ENCODE results near the gene IDH1.

IDH1 gene

GRCh38 chr2:208254871-208255556, at the start of gene IDH1:
Gene IDH1 (minus strand): TSS chr2:208255071. CDS start chr2:208251551, 3,520 bp downstream.
- peak; percentile 70 for TF ChIP-seq CTCF (conservative IDR thresholded peaks at IDR 0.05)
- no peak for TF ChIP-seq ZFX (IDR thresholded peaks at IDR 0.05)
- peak within 1 kb of the TSS; percentile 93 for H3K27ac ChIP-seq

DNA sequence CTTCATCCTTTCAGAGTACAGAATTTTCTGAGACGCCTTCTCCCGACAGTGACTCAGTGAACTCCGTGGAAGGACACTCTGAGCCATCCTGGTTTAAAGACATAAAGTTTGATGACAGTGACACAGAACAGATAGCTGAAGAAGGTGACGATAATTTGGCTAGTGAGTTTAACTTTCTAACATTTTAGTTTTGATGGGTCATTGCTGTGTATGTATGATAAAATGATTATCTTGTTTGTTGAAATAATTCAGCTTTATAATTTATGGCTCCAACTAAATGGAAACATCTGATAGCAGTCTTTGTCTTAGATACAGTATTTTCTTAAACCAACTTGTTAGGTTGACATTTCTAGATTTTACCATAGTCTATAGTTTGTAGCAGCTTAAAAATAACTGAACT, 49.3 kb upstream of the IDH1 start:
- TF ChIP-seq CTCF (conservative IDR thresholded peaks at IDR 0.05) = no peak
- TF ChIP-seq ZFX (IDR thresholded peaks at IDR 0.05) = no peak
- no peak overlapping the region for H3K27ac ChIP-seq

DNA sequence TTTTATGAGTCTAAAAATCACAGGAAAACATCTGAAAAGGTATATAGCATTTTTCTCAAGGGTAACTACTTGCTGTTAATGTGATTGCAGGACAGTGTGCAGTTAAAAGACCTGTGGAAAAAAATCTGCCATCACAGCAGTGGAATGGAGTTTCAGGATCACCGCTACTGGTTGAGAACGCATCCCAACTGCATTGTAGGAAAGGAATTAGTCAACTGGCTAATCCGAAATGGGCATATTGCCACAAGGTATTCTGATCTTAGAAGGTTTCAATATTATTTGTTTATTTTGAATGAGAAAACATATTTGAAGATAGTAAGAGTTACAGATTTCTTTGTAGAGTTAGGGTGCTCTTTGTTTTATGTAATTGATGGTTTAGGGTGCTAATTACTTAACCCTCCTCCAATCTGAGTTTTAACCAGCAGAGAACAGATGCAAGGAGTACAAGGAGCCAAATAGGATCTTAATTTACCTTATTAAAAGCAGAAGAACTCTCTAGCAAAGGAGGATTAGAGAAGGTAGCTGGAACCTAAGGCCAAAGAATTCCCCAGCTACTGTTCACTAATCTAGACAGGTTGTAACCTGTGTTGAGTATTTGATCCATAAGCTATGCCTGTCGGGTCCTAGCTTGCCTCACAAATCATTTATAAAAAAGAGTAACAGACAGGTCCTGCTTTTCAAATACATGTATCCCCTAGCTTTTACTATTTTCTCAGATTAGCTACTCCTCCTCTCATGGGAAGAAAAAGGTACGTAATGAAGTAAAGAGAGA, 46.2 kb upstream of the IDH1 start:
- no peak overlapping the region for H3K27ac ChIP-seq
- TF ChIP-seq ZFX (IDR thresholded peaks at IDR 0.05) = no peak
- TF ChIP-seq CTCF (conservative IDR thresholded peaks at IDR 0.05) = no peak

DNA sequence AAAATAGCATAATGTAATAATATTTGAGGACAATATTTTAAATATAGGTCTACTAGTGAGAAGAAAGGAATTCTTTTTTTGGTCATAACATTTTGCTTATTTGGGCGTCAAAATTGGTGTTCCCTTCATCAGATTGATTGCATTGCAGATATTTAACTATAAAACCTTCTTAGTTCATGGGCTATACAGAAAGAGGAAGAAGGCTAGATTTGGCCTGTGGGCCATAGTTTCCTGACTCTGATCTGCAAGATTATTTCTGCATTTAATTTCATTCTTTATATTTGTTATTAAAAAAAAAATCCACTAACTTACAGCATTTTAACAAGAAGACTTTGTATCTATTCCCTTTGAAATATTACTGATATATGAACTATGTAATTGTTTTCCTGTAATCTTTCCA, 43.1 kb upstream of the IDH1 start:
- H3K27ac ChIP-seq = no peak overlapping the region
- TF ChIP-seq CTCF (conservative IDR thresholded peaks at IDR 0.05) (no peak), ZFX (IDR thresholded peaks at IDR 0.05) (no peak)

- TF ChIP-seq ZFX (IDR thresholded peaks at IDR 0.05) (no peak), CTCF (conservative IDR thresholded peaks at IDR 0.05) (no peak)
- H3K27ac ChIP-seq = no peak overlapping the region
Observed at GRCh38 chr2:208296610-208297009, 41.7 kb upstream of the IDH1 start.

DNA sequence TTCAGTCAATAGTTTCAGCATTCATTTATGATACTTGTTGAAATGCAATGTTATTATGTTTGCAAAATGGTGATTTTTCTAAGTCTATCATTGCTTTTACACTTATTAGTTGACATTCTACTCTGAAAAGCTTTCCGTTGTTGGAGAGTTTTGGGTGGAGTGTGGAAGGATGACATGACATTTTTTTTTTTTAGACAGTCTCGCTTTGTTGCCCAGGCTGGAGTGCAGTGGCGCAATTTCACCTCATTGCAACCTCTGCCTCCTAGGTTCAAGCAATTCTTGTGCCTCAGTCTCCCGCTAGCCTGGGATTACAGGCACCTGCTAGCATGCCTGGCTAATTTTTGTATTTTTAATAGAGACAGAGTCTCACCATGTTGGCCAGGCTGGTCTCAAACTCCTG, 41.0 kb upstream of the IDH1 start:
- TF ChIP-seq ZFX (IDR thresholded peaks at IDR 0.05) (no peak), CTCF (conservative IDR thresholded peaks at IDR 0.05) (no peak)
- no peak overlapping the region for H3K27ac ChIP-seq

DNA sequence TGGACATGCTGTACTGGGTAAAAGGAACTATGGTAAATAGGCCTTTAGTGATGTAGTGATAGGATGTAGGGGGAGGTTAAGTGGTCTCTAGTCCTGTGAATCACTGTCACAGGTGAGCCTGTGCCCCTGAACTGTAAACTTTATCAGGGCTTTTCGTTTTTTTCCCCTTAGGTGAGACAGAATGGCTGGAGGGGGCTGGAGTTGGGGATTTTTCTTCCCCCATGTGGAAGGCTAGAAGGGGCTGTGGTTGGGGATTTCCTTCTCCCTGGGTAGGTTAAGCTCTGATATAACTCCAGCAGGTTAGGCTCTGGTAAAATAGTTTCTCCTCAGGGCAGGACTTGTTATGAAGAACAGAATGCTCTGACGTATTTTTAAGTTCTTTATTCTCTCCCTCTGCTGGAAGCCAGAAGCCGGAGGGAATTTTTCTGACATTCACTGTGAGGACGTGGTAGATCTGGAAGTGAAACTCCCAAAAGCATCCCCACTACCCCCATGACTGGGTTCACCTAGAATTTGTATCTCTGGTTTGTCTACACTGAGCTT, 39.7 kb upstream of the IDH1 start:
- H3K27ac ChIP-seq = no peak overlapping the region
- TF ChIP-seq ZFX (IDR thresholded peaks at IDR 0.05) (no peak), CTCF (conservative IDR thresholded peaks at IDR 0.05) (no peak)
